ENCODE results near the gene RAC3. TPM values are rescaled to one million over a fixed set of nuclear protein-coding genes. Genes with fewer than 3 reads are reported as not detected.

The RAC3 gene
- total and polyA plus RNA-seq, 2 of the 8 experiments (the other 6 are each of a cell fraction or from before 2014, with no cell fraction given), result 177 to 299 TPM

DNA sequence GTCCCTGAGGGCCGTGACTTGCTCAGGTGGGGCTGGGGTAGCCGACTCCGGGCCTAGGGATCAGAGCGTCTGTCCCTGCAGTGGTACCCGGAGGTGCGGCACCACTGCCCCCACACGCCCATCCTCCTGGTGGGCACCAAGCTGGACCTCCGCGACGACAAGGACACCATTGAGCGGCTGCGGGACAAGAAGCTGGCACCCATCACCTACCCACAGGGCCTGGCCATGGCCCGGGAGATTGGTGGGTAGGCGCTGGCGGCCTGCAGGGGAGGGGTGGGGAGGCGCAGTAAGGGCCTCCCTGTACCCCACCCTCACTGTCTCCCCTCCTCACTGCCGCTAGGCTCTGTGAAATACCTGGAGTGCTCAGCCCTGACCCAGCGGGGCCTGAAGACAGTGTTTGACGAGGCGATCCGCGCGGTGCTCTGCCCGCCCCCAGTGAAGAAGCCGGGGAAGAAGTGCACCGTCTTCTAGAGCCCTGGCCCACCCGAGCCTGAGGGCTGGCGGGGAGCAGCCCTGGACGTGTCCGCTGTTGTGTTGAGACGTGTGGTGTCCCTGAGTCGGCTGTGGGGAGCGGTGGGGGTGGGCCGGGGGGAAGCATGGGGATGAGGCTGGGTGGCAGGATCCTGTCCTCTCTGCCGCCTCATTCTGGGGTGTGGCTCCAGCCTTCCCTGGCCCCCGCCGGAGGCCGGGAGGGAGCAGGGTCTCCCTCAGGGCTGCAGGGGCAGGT, 2.0 kb downstream of the RAC3 start (continued):
- TF ChIP-seq NRF1 (IDR thresholded peaks at IDR 0.05; ENCODE audit: low read depth, low read length) (no peak), KDM1A (IDR thresholded peaks at IDR 0.05; ENCODE audit: borderline replicate concordance, low read length) (no peak)
- TF ChIP-seq, protein P1, sequence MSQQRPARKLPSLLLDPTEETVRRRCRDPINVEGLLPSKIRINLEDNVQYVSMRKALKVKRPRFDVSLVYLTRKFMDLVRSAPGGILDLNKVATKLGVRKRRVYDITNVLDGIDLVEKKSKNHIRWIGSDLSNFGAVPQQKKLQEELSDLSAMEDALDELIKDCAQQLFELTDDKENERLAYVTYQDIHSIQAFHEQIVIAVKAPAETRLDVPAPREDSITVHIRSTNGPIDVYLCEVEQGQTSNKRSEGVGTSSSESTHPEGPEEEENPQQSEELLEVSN (IDR thresholded peaks at IDR 0.05), result no peak

Data from H1 (cell line).